HCT116 (cell line): Measurements from ENCODE around the gene TES. TPM values are rescaled to one million over a fixed set of nuclear protein-coding genes. Genes with fewer than 3 reads are reported as not detected.
A peak's percentile ranks its signal among the peaks of the same experiment; 100 is the strongest.

Experiments used
- ATAC-seq: fragments of 200-7000 bp; cut with Tn5 transposase; 2 replicates; pipeline ENCODE4 v1.9.1; 2020; ENCODE audit warnings: mild to moderate bottlenecking, moderate library complexity
- BruUV-seq: library from RNA; stranded (reverse); fragments of 400-500 nt; replicated peaks from 2 replicates; lab custom pipeline; 2021; lab: Mats Ljungman, UMichigan
- CTCF ChIA-PET: fragments of 300-600 bp; sonication (Branson Sonifier 250); formaldehyde crosslinking; loops from one replicate; lab custom pipeline; 2021; ENCODE audit warnings: antibody characterized with exemption; lab: Charles Lee
- POLR2A ChIA-PET: fragments of 300-600, 350-600 bp; sonication (Branson Sonifier 250); formaldehyde crosslinking; loops from one replicate; lab custom pipeline; 2021; ENCODE audit warnings: antibody characterized with exemption; lab: Charles Lee
- RAD21 ChIA-PET, 2 experiments: fragments of 300-600 bp; sonication (Branson Sonifier 250); formaldehyde crosslinking; loops; one replicate each; lab custom pipeline; 2023; ENCODE audit warnings: low total read pairs in 2 of 2; ENCODE audit not compliant: uncharacterized antibody in 2 of 2, unreplicated experiment in 2 of 2, low non-redundant PET in 1 of 2; lab: Charles Lee
- DNase-seq: peaks from one replicate; pipeline ENCODE4 v3.0.0-alpha.2; 2010; ENCODE audit warnings: low read depth, low spot score
- H2AFZ ChIP-seq: fragments of 200-600 bp; shearing (Covaris generic), sonication (generic); 2 replicates; pipeline ENCODE4 v1.6.1; 2017; ENCODE audit warnings: low read depth, mixed run types, mixed read lengths, antibody characterized with exemption, low read length; ENCODE audit not compliant: poor library complexity, severe bottlenecking
- H3K27ac ChIP-seq: 2 replicates; pipeline ENCODE4 v1.5.1; 2012; ENCODE audit warnings: low read depth, low read length
- H3K27me3 ChIP-seq: fragments of 200-600 bp; sonication (generic); 2 replicates; pipeline ENCODE4 v1.6.1; 2016; ENCODE audit warnings: mixed run types, low read length, mixed read lengths; ENCODE audit not compliant: insufficient read depth
- H3K36me3 ChIP-seq, 2 experiments: fragments of 200-500 bp in 1 of 2; fragments of 200-600 bp in 1 of 2; sonication (Bioruptor generic) in 1 of 2; sonication (generic) in 1 of 2; 2 replicates each; pipeline versions ENCODE4 v1.5.1 to v1.6.1; 2014 to 2016; ENCODE audit warnings: low read length in 2 of 2, inconsistent platforms in 1 of 2, mixed read lengths in 1 of 2, mixed run types in 1 of 2; ENCODE audit not compliant: insufficient read depth in 2 of 2, control insufficient read depth in 1 of 2
- H3K4me1 ChIP-seq, 2 experiments: fragments of 200-600 bp in 1 of 2; sonication (generic) in 1 of 2; 2 replicates each; pipeline versions ENCODE4 v1.5.1 to v1.6.1; 2012 to 2017; ENCODE audit warnings: low read length in 2 of 2, inconsistent platforms in 1 of 2, mild to moderate bottlenecking in 1 of 2, mixed read lengths in 1 of 2, mixed run types in 1 of 2, moderate library complexity in 1 of 2; ENCODE audit not compliant: insufficient read depth in 2 of 2, control insufficient read depth in 1 of 2
- H3K4me2 ChIP-seq: fragments of 200-600 bp; sonication (generic); 2 replicates; pipeline ENCODE4 v1.6.1; 2017; ENCODE audit warnings: mixed run types, low read length, mixed read lengths
- H3K4me3 ChIP-seq, 2 experiments: fragments of 200-600 bp in 1 of 2; sonication (generic) in 1 of 2; replicated peaks in 1 of 2; 2 replicates each; pipeline ENCODE4 v1.5.1; 2011 to 2016; ENCODE audit warnings: low read length in 2 of 2, control low read depth in 1 of 2, low read depth in 1 of 2, mild to moderate bottlenecking in 1 of 2, mixed read lengths in 1 of 2, mixed run types in 1 of 2
- H3K79me2 ChIP-seq: fragments of 200-600 bp; sonication (generic); 2 replicates; pipeline ENCODE4 v1.6.1; 2017; ENCODE audit warnings: mild to moderate bottlenecking, mixed run types, low read length, moderate library complexity, mixed read lengths; ENCODE audit not compliant: insufficient read depth
- H3K9ac ChIP-seq: fragments of 200-600 bp; sonication (generic); 2 replicates; pipeline ENCODE4 v1.6.1; 2016; ENCODE audit warnings: low read length, mixed read lengths
- H3K9me2 ChIP-seq: fragments of 200-600 bp; sonication (generic), shearing (Covaris generic); 2 replicates; pipeline ENCODE4 v1.6.1; 2017; ENCODE audit warnings: mixed run types, mild to moderate bottlenecking, moderate library complexity; ENCODE audit not compliant: insufficient read depth
- H3K9me3 ChIP-seq, 2 experiments: fragments of 200-500 bp in 1 of 2; fragments of 200-600 bp in 1 of 2; sonication (Bioruptor generic) in 1 of 2; sonication (generic) in 1 of 2; 2 replicates each; pipeline ENCODE4 v1.6.1; 2014 to 2017; ENCODE audit warnings: low read length in 2 of 2, mixed read lengths in 2 of 2, inconsistent platforms in 1 of 2, low read depth in 1 of 2, mild to moderate bottlenecking in 1 of 2, mixed run types in 1 of 2, moderate library complexity in 1 of 2; ENCODE audit not compliant: control insufficient read depth in 1 of 2, insufficient read depth in 1 of 2
- H4K20me1 ChIP-seq: fragments of 200-600 bp; sonication (generic), shearing (Covaris generic); 2 replicates; pipeline ENCODE4 v1.6.1; 2017; ENCODE audit warnings: mixed run types, mild to moderate bottlenecking, moderate library complexity; ENCODE audit not compliant: insufficient read depth
- ELF1 ChIP-seq: IDR thresholded peaks from 2 replicates; pipeline ENCODE4 v1.6.1; 2012; ENCODE audit warnings: low read depth, borderline replicate concordance
- EZH2 ChIP-seq: fragments of 200-600 bp; sonication (generic); IDR thresholded peaks from 2 replicates; pipeline ENCODE4 v1.6.1; 2017; ENCODE audit warnings: antibody characterized with exemption, mixed run types
- EZH2phosphoT487 ChIP-seq: fragments of 200-600 bp; IDR thresholded peaks from 2 replicates; pipeline ENCODE4 v1.6.1; 2018; ENCODE audit warnings: antibody characterized with exemption, borderline replicate concordance
- POLR2A ChIP-seq: IDR thresholded peaks from 2 replicates; pipeline ENCODE4 v1.7.0; 2011; ENCODE audit warnings: borderline replicate concordance; ENCODE audit not compliant: insufficient read depth, insufficient read length; ENCODE audit errors: extremely low read depth
- SRF ChIP-seq: IDR thresholded peaks from 2 replicates; pipeline ENCODE4 v1.6.1; 2012; ENCODE audit warnings: low read depth
- TCF7L2 ChIP-seq: IDR thresholded peaks from 2 replicates; pipeline ENCODE4 v1.7.0; 2011; ENCODE audit warnings: borderline replicate concordance, inconsistent platforms; ENCODE audit not compliant: insufficient read depth, insufficient read length; ENCODE audit errors: extremely low read depth
- YY1 ChIP-seq: IDR thresholded peaks from 2 replicates; pipeline ENCODE4 v1.6.1; 2011; ENCODE audit warnings: low read length, low read depth, moderate library complexity, mild to moderate bottlenecking; ENCODE audit not compliant: insufficient replicate concordance; ENCODE audit errors: extremely low read depth
- ZFX ChIP-seq: fragments of 450-650 bp; IDR thresholded peaks from 2 replicates; pipeline ENCODE4 v1.6.1; 2017
- intact Hi-C: fragments of 100-400 bp; cut with micrococcal nuclease; formaldehyde crosslinking; loops from 2 replicates; pipeline ENCODE4 v1.10.0; 2022
- total RNA-seq: library from RNA; stranded (reverse); gene quantifications from one replicate; pipeline ENCODE4 v1.2.1, GENCODE V29; 2021; ENCODE audit not compliant: unreplicated experiment
- TF ChIP-seq, protein P1 (sequence below), 3 experiments: fragments of 200-600 bp in 1 of 3; sonication (generic) in 1 of 3; IDR thresholded peaks in 2 of 3; conservative IDR thresholded peaks in 1 of 3; 2 replicates each; pipeline ENCODE4 v1.5.1; 2012 to 2017; ENCODE audit warnings: low read depth in 2 of 3, low read length in 2 of 3, antibody characterized with exemption in 1 of 3, borderline replicate concordance in 1 of 3, control low read depth in 1 of 3, mild to moderate bottlenecking in 1 of 3, mixed read lengths in 1 of 3, mixed run types in 1 of 3, moderate library complexity in 1 of 3; ENCODE audit not compliant: insufficient read depth in 1 of 3
- TF ChIP-seq, protein P2 (sequence below): IDR thresholded peaks from 2 replicates; pipeline ENCODE4 v1.6.1; 2012; ENCODE audit warnings: low read depth
- TF ChIP-seq, protein P3 (sequence below): IDR thresholded peaks from 2 replicates; pipeline ENCODE4 v1.6.1; 2011; ENCODE audit warnings: mild to moderate bottlenecking, low read length, moderate library complexity; ENCODE audit not compliant: insufficient replicate concordance; ENCODE audit errors: extremely low read depth
- TF ChIP-seq, protein P4 (sequence below): IDR thresholded peaks from 2 replicates; pipeline ENCODE4 v1.6.1; 2012

Gene TES
- total RNA-seq, 1 experiment from 2014 or later: 129 TPM

DNA sequence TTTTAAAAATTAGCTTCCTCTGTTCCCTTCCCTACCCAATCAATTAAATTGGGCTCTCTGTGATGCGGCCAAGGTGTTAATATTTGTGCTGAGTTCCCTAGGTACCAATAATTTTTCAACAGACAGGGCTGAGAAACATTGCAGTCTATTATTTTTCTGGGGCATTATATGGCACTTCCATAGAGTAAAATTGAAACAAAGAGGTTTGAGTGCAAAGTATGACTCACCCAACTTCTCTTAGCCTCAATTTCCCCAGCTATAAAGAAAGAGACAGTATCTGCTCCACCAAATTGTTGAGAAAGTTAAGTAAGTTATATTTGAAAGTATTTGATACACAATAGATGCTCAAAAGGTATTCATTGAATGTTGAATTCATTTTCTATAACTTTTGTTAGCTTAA, 74.9 kb downstream of the TES start:
- peaks cover 42 to 47% of the 10 kb centered on the region in 2 experiments for H3K4me1 ChIP-seq
- intact Hi-C loops: no loop called here
- ATAC-seq (no peak), DNase-seq (no peak)
- H3K9ac ChIP-seq: no peak overlapping the region
- TF ChIP-seq SRF (no peak), YY1 (no peak), EZH2phosphoT487 (no peak), TCF7L2 (no peak), POLR2A (no peak), EZH2 (no peak), ZFX (no peak), ELF1 (no peak)
- TF ChIP-seq, protein P1, sequence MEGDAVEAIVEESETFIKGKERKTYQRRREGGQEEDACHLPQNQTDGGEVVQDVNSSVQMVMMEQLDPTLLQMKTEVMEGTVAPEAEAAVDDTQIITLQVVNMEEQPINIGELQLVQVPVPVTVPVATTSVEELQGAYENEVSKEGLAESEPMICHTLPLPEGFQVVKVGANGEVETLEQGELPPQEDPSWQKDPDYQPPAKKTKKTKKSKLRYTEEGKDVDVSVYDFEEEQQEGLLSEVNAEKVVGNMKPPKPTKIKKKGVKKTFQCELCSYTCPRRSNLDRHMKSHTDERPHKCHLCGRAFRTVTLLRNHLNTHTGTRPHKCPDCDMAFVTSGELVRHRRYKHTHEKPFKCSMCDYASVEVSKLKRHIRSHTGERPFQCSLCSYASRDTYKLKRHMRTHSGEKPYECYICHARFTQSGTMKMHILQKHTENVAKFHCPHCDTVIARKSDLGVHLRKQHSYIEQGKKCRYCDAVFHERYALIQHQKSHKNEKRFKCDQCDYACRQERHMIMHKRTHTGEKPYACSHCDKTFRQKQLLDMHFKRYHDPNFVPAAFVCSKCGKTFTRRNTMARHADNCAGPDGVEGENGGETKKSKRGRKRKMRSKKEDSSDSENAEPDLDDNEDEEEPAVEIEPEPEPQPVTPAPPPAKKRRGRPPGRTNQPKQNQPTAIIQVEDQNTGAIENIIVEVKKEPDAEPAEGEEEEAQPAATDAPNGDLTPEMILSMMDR (IDR thresholded peaks at IDR 0.05 in 2 of 3, conservative IDR thresholded peaks at IDR 0.05 in 1 of 3; ENCODE audit: borderline replicate concordance in 1 of 3, insufficient read depth in 1 of 3, low read depth in 2 of 3, low read length in 2 of 3): no peak
- TF ChIP-seq, protein P2, sequence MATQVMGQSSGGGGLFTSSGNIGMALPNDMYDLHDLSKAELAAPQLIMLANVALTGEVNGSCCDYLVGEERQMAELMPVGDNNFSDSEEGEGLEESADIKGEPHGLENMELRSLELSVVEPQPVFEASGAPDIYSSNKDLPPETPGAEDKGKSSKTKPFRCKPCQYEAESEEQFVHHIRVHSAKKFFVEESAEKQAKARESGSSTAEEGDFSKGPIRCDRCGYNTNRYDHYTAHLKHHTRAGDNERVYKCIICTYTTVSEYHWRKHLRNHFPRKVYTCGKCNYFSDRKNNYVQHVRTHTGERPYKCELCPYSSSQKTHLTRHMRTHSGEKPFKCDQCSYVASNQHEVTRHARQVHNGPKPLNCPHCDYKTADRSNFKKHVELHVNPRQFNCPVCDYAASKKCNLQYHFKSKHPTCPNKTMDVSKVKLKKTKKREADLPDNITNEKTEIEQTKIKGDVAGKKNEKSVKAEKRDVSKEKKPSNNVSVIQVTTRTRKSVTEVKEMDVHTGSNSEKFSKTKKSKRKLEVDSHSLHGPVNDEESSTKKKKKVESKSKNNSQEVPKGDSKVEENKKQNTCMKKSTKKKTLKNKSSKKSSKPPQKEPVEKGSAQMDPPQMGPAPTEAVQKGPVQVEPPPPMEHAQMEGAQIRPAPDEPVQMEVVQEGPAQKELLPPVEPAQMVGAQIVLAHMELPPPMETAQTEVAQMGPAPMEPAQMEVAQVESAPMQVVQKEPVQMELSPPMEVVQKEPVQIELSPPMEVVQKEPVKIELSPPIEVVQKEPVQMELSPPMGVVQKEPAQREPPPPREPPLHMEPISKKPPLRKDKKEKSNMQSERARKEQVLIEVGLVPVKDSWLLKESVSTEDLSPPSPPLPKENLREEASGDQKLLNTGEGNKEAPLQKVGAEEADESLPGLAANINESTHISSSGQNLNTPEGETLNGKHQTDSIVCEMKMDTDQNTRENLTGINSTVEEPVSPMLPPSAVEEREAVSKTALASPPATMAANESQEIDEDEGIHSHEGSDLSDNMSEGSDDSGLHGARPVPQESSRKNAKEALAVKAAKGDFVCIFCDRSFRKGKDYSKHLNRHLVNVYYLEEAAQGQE: no peak
- TF ChIP-seq, protein P3, sequence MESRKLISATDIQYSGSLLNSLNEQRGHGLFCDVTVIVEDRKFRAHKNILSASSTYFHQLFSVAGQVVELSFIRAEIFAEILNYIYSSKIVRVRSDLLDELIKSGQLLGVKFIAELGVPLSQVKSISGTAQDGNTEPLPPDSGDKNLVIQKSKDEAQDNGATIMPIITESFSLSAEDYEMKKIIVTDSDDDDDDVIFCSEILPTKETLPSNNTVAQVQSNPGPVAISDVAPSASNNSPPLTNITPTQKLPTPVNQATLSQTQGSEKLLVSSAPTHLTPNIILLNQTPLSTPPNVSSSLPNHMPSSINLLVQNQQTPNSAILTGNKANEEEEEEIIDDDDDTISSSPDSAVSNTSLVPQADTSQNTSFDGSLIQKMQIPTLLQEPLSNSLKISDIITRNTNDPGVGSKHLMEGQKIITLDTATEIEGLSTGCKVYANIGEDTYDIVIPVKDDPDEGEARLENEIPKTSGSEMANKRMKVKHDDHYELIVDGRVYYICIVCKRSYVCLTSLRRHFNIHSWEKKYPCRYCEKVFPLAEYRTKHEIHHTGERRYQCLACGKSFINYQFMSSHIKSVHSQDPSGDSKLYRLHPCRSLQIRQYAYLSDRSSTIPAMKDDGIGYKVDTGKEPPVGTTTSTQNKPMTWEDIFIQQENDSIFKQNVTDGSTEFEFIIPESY: no peak
- TF ChIP-seq, protein P4, sequence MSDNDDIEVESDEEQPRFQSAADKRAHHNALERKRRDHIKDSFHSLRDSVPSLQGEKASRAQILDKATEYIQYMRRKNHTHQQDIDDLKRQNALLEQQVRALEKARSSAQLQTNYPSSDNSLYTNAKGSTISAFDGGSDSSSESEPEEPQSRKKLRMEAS: no peak
- H3K36me3 ChIP-seq: no peaks in the 10 kb centered on the region
- no peaks in the 10 kb centered on the region for H3K79me2 ChIP-seq
- H3K9me3 ChIP-seq: no peaks in the 10 kb centered on the region
- ChIA-PET CTCF (no interaction called here), POLR2A (interaction anchor here (1.7 kb wide), 1 partner anchor 13 kb away, joined by 5 read pairs; no protein-coding TSS in a partner anchor), RAD21 (no interaction called here)
- no peak overlapping the region for H3K27ac ChIP-seq
- H3K4me3 ChIP-seq: no peak overlapping the region
- H3K4me2 ChIP-seq: peak overlapping the region; percentile 8; the same call in 1 of the 2 replicates
- BruUV-seq: no TSS peak
- no peak overlapping the region for H2AFZ ChIP-seq
- no peaks in the 10 kb centered on the region for H3K9me2 ChIP-seq
- no peaks in the 10 kb centered on the region for H3K27me3 ChIP-seq
- H4K20me1 ChIP-seq: no peaks in the 10 kb centered on the region
